B cell (primary cell): ENCODE results near the gene ID3. TPM values are rescaled to one million over a fixed set of nuclear protein-coding genes. Genes with fewer than 3 reads are reported as not detected.

Source experiments
- ATAC-seq: fragments of 200-7000 bp; cut with Tn5 transposase; one replicate; pipeline ENCODE4 v1.10.0; 2021; ENCODE audit warnings: low read depth, mild to moderate bottlenecking, moderate number of reproducible peaks, moderate library complexity
- CTCF ChIA-PET: fragments of 350-600 bp; sonication (Branson Sonifier 250); formaldehyde crosslinking; loops from one replicate; lab custom pipeline; 2021; ENCODE audit warnings: antibody characterized with exemption, inconsistent platforms; lab: Charles Lee
- POLR2A ChIA-PET: fragments of 350-600 bp; sonication (Branson Sonifier 250); formaldehyde crosslinking; loops from one replicate; lab custom pipeline; 2021; ENCODE audit warnings: antibody characterized with exemption; lab: Charles Lee
- DNase-seq: peaks from one replicate; pipeline ENCODE4 v3.0.0; 2013
- H2AFZ ChIP-seq: 2 replicates; pipeline ENCODE4 v1.6.1; 2012; ENCODE audit warnings: mild to moderate bottlenecking, low read depth, low read length; ENCODE audit not compliant: insufficient read depth, poor library complexity, severe bottlenecking
- H3K27ac ChIP-seq, 2 donors: 1 replicate in 1 of 2; 2 replicates in 1 of 2; pipeline ENCODE4 v1.5.1; 2012 to 2013; ENCODE audit warnings: low read length in 2 of 2, mild to moderate bottlenecking in 2 of 2, moderate library complexity in 1 of 2
- H3K27me3 ChIP-seq, 4 experiments: fragments of 200-600 bp in 1 of 4; sonication (generic) in 1 of 4; replicated peaks in 1 of 4; 1 replicate in 2 of 4; 2 replicates in 2 of 4; pipeline versions ENCODE4 v1.6.1 to v1.7.0; 2013 to 2016; ENCODE audit warnings: low read length in 3 of 4, mild to moderate bottlenecking in 2 of 4, mixed read lengths in 1 of 4, moderate library complexity in 1 of 4; ENCODE audit not compliant: insufficient read depth in 4 of 4, control insufficient read depth in 3 of 4; ENCODE audit errors: control extremely low read depth in 1 of 4
- H3K36me3 ChIP-seq, 2 experiments: replicated peaks in 1 of 2; 1 replicate in 1 of 2; 2 replicates in 1 of 2; pipeline versions ENCODE4 v1.6.1 to v1.7.1; 2013; ENCODE audit warnings: low read length in 1 of 2; ENCODE audit not compliant: insufficient read depth in 2 of 2, control insufficient read depth in 1 of 2; ENCODE audit errors: control extremely low read depth in 1 of 2, extremely low read depth in 1 of 2
- H3K4me1 ChIP-seq, 2 donors: fragments of 200-600 bp in 1 of 2; sonication (generic) in 1 of 2; 1 replicate in 1 of 2; 2 replicates in 1 of 2; pipeline versions ENCODE4 v1.5.1 to v1.6.1; 2013 to 2017; ENCODE audit warnings: low read length in 2 of 2; ENCODE audit not compliant: control insufficient read depth in 2 of 2, insufficient read depth in 2 of 2
- H3K4me2 ChIP-seq: replicated peaks from 2 replicates; pipeline ENCODE3; 2012; ENCODE audit warnings: mild to moderate bottlenecking, low read depth, low read length; ENCODE audit not compliant: poor library complexity, severe bottlenecking
- H3K4me3 ChIP-seq, 5 experiments: fragments of 200-600 bp in 1 of 5; sonication (generic) in 1 of 5; 1 replicate in 3 of 5; 2 replicates in 2 of 5; pipeline versions ENCODE4 v1.5.1 to v1.7.0; 2011 to 2016; ENCODE audit warnings: low read length in 4 of 5, mild to moderate bottlenecking in 4 of 5, low read depth in 2 of 5, control low read depth in 1 of 5, moderate library complexity in 1 of 5; ENCODE audit not compliant: insufficient read depth in 1 of 5; ENCODE audit errors: control extremely low read depth in 1 of 5, extremely low read depth in 1 of 5
- H3K79me2 ChIP-seq: fragments of 200-600 bp; sonication (generic); one replicate; pipeline ENCODE4 v1.6.0; 2016; ENCODE audit warnings: low read length; ENCODE audit not compliant: control insufficient read depth, insufficient read depth
- H3K9ac ChIP-seq: fragments of 200-600 bp; sonication (generic); 2 replicates; pipeline ENCODE4 v1.6.1; 2017; ENCODE audit warnings: mild to moderate bottlenecking, low read length, moderate library complexity
- H3K9me3 ChIP-seq, 3 donors: one replicate each; pipeline versions ENCODE4 v1.6.1 to v1.7.1; 2013; ENCODE audit warnings: low read length in 2 of 3; ENCODE audit not compliant: control insufficient read depth in 2 of 3, insufficient read depth in 1 of 3; ENCODE audit errors: control extremely low read depth in 1 of 3
- H4K20me1 ChIP-seq: 2 replicates; pipeline ENCODE4 v1.6.0; 2012; ENCODE audit warnings: mild to moderate bottlenecking, low read length; ENCODE audit not compliant: insufficient read depth, control insufficient read depth, poor library complexity, severe bottlenecking
- H3K27ac Mint-ChIP-seq: one replicate; pipeline ENCODE4 v1.8.0; 2021; ENCODE audit warnings: mixed read lengths
- H3K27me3 Mint-ChIP-seq: one replicate; pipeline ENCODE4 v1.8.0; 2021; ENCODE audit warnings: mixed read lengths
- H3K4me1 Mint-ChIP-seq: one replicate; pipeline ENCODE4 v1.8.0; 2021; ENCODE audit warnings: mixed read lengths
- H3K4me3 Mint-ChIP-seq: one replicate; pipeline ENCODE4 v1.8.0; 2021; ENCODE audit warnings: mixed read lengths
- H3K9me3 Mint-ChIP-seq: one replicate; pipeline ENCODE4 v1.8.0; 2022; ENCODE audit warnings: mixed read lengths; ENCODE audit not compliant: insufficient read depth
- CTCF ChIP-seq: fragments of 200-600 bp; IDR thresholded peaks from one replicate; pipeline ENCODE4 v1.8.0; 2022; ENCODE audit warnings: antibody characterized with exemption, mild to moderate bottlenecking
- EZH2 ChIP-seq: IDR thresholded peaks from 2 replicates; pipeline ENCODE4 v1.6.1; 2012; ENCODE audit warnings: borderline replicate concordance, low read depth, mild to moderate bottlenecking, moderate library complexity, low read length; ENCODE audit not compliant: insufficient read depth, poor library complexity, severe bottlenecking
- WGBS: methylation state at CpG from one replicate; pipeline ENCODE4 v1.1.5; 2013; ENCODE audit warnings: missing lambda C conversion rate; ENCODE audit not compliant: insufficient coverage; 5-methylcytosine and 5-hydroxymethylcytosine counted together
- intact Hi-C: fragments of 100-400 bp; cut with micrococcal nuclease; formaldehyde crosslinking; loops from one replicate; pipeline ENCODE4 v1.10.0; 2022
- polyA plus RNA-seq: library from polyadenylated mRNA; depleted of rRNA; stranded (reverse); fragments of >200 nt; gene quantifications from 2 replicates; pipeline ENCODE4 v1.2.3, GENCODE V29; 2012
- total RNA-seq, 2 donors: library from RNA; stranded (reverse); fragments of 120-200 nt in 1 of 2; gene quantifications; 1 replicate in 1 of 2; 2 replicates in 1 of 2; pipeline versions ENCODE4 v1.2.3 to v1.2.4, GENCODE V29; 2013 to 2022

ID3 gene
- total and polyA plus RNA-seq, 2 donors (not counting 1 experiment from before 2014, with no cell fraction given), result 212 to 367 TPM

- Mint-ChIP-seq H3K4me3 (no peak overlapping the region), H3K27me3 (no peaks in the 10 kb centered on the region), H3K9me3 (peaks cover 1% of the 10 kb centered on the region), H3K27ac (no peak overlapping the region), H3K4me1 (peaks cover 63% of the 10 kb centered on the region)
- Histone ChIP-seq H3K4me2 (no peak overlapping the region), H3K4me3 (no peak overlapping the region), H3K4me1 (peaks cover 50 to 55% of the 10 kb centered on the region in 2 donors), H3K9ac (no peak overlapping the region), H4K20me1 (no peaks in the 10 kb centered on the region), H3K36me3 (no peaks in the 10 kb centered on the region), H3K27me3 (no peaks in the 10 kb centered on the region), H3K27ac (no peak overlapping the region), H3K9me3 (no peaks in the 10 kb centered on the region), H2AFZ (no peak overlapping the region), H3K79me2 (peaks cover 8% of the 10 kb centered on the region)
- ATAC-seq, result no peak
- WGBS, result no CpG with 5 or more reads among the region's 4 CpGs
- TF ChIP-seq EZH2, result no peak
- no peak for TF ChIP-seq CTCF
- DNase-seq, result no peak
- POLR2A ChIA-PET, result interaction anchor here (0.5 to 3.7 kb wide), 6 partner anchors 11 to 67 kb away, joined by 3 to 33 read pairs (median 14); partner anchors contain the start of gene ID3
- CTCF ChIA-PET, result interaction anchor here (1.1 to 41.7 kb wide), 5 partner anchors 9 to 64 kb away, joined by 3 to 1420 read pairs (median 179); partner anchors contain the start of gene ID3
- intact Hi-C loops, result no loop called here
Observed at GRCh38 chr1:23570001-23570691, 10.8 kb upstream of the ID3 start.
